ENCODE results near the gene TOGARAM2.

Gene TOGARAM2

GRCh38 chr2:29068513-29068912, 87.4 kb downstream of the TOGARAM2 start:
- DNase-seq (ENCODE audit: low spot score), result no peak
- TF ChIP-seq CTCF (IDR thresholded peaks at IDR 0.05; ENCODE audit: extremely low read depth, missing control alignments), result no peak

GRCh38 chr2:29070526-29070925, 89.4 kb downstream of the TOGARAM2 start:
- no peak for DNase-seq (ENCODE audit: low spot score)
- no peak for TF ChIP-seq CTCF (IDR thresholded peaks at IDR 0.05; ENCODE audit: extremely low read depth, missing control alignments)

- no peak for TF ChIP-seq CTCF (IDR thresholded peaks at IDR 0.05; ENCODE audit: extremely low read depth, missing control alignments)
- DNase-seq (ENCODE audit: low spot score), result no peak
Measured at GRCh38 chr2:29071032-29071975, 90.2 kb downstream of the TOGARAM2 start.

- no peak for TF ChIP-seq CTCF (IDR thresholded peaks at IDR 0.05; ENCODE audit: extremely low read depth, missing control alignments)
- no peak for DNase-seq (ENCODE audit: low spot score)
Measured at GRCh38 chr2:29072251-29072650, 91.2 kb downstream of the TOGARAM2 start.

DNA sequence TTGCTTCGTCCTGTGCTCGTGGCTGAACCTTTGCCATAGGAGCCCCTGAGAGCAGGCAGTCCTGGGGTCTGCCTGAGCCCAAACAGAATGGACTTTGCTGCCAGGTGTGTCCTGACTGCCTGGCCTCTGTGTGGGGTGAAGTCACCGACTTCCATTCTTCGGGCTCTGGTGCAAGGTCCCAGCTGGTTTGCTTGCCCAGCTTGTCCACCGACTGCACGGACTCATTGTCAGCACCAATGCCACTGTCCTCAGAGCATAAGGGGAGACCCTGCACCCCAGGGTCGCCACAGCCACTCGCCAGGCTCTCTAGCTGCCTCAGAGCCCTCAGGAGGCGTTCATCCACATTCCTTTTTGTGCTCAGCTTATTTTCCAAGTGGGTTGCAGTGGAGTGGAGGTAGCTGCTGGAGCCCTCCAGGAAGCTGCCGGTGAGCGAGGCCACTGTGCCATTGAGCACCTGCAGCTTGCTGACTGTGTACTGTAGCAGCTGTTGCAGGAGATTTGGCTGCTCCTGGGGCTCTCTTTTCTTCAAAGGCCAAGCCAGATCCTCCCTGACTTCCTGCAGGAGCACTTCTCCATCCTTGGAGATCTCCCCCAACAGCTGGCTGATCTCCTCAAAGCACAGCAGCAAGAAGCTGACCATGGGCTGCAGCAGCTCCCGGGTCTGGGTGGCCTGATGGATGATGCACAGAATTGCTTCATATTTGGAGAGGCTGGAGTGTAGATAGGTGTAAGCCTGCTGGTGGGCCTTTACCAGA, 92.0 kb downstream of the TOGARAM2 start:
- DNase-seq (ENCODE audit: low spot score), result no peak
- TF ChIP-seq CTCF (IDR thresholded peaks at IDR 0.05; ENCODE audit: extremely low read depth, missing control alignments), result no peak

DNA sequence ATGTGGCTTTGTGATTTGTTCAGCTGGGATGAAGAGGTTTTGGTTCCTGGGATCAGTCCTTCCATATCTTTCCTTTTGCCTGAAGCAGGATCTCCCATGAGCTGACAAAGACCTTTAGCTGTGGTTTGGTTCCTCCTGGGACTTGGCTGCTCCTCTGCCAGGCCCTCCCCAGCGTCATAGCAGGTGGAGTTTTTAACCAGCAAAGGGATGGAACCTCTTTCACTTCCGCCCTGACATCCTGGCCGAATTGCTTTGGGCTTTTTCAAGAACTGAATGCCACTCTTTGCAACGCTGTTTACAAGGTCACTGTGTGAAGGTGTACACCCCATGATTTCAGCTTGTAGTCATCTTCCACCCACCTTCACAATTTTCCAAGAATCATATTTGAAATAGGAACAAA, 92.8 kb downstream of the TOGARAM2 start:
- DNase-seq (ENCODE audit: low spot score), result no peak
- no peak for TF ChIP-seq CTCF (IDR thresholded peaks at IDR 0.05; ENCODE audit: extremely low read depth, missing control alignments)

DNA sequence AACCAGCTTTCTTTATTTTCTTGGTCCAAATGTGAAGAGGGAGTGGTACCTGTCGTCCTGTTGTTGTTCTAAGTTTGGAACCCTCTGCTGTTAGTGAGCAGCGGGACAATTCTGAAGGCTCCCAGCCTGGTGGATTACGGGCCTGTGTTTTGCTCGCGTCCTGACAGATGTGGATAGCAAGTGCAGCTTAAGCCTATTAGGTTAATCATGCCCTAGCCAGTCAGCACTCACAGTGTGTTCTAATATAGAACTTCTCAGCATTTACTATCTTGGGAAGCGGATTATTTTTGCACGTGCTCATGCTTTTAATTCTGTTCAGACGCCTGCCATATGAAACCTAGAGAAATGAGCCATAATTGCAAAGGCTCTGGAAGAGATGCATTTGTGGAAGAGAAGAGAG, 93.3 kb downstream of the TOGARAM2 start, which contains the start of gene PCARE:
TSS of gene PCARE (minus strand) at position 113 of the 400 bp plus-strand sequence. CDS start 262 bp downstream, outside the sequence.
- no peak for DNase-seq (ENCODE audit: low spot score)
- TF ChIP-seq CTCF (IDR thresholded peaks at IDR 0.05; ENCODE audit: extremely low read depth, missing control alignments), result no peak

Measured in GM20000 (cell line).